Epithelial cell of proximal tubule (primary cell): Measurements from ENCODE around the gene CCL2. TPM values are rescaled to one million over a fixed set of nuclear protein-coding genes. Genes with fewer than 3 reads are reported as not detected.

Experiments
- DNase-seq: peaks from one replicate; pipeline ENCODE4 v3.0.0-alpha.2; 2011; ENCODE audit warnings: low read depth
- H3K4me3 ChIP-seq: 2 replicates; pipeline ENCODE4 v1.5.1; 2011; ENCODE audit warnings: low read depth, mild to moderate bottlenecking, low read length
- CTCF ChIP-seq: conservative IDR thresholded peaks from 2 replicates; pipeline ENCODE4 v1.5.1; 2012; ENCODE audit warnings: low read depth, mild to moderate bottlenecking, low read length
- total RNA-seq: library from RNA; depleted of rRNA; stranded (reverse); fragments of >200 nt; gene quantifications from 2 replicates; pipeline ENCODE4 v1.2.3, GENCODE V29; 2015

CCL2 gene
- total RNA-seq, 1 donor from 2014 or later, result 35.7 TPM

GRCh38 chr17:34283571-34283970 lies 28.5 kb downstream of the CCL2 start:
- H3K4me3 ChIP-seq, result no peak overlapping the region
- DNase-seq, result no peak
- no peak for TF ChIP-seq CTCF

- DNase-seq, result no peak
- TF ChIP-seq CTCF, result no peak
- H3K4me3 ChIP-seq, result no peak within 1 kb of the TSS
Measured at GRCh38 chr17:34285286-34285792, 30.3 kb downstream of the CCL2 start, which contains the start of gene CCL11. Gene CCL11, plus strand, starts transcription at chr17:34285742. Its CDS starts 67 bp downstream, at chr17:34285809.

- no peak for TF ChIP-seq CTCF
- no peak for DNase-seq
- H3K4me3 ChIP-seq, result no peak overlapping the region
Measured at GRCh38 chr17:34287875-34288274, 32.8 kb downstream of the CCL2 start.

GRCh38 chr17:34290586-34290985 lies 35.5 kb downstream of the CCL2 start:
- DNase-seq, result no peak
- no peak for TF ChIP-seq CTCF
- no peak overlapping the region for H3K4me3 ChIP-seq

GRCh38 chr17:34291721-34292348 lies 36.8 kb downstream of the CCL2 start:
- no peak for TF ChIP-seq CTCF
- no peak for DNase-seq
- no peak overlapping the region for H3K4me3 ChIP-seq

GRCh38 chr17:34299027-34299426 lies 43.9 kb downstream of the CCL2 start:
- no peak for DNase-seq
- H3K4me3 ChIP-seq, result no peak overlapping the region

More at GRCh38 chr17:34299027-34299426, 43.9 kb downstream of the CCL2 start:
- TF ChIP-seq CTCF, result no peak
